NCI-H510A (cell line): Measurements from ENCODE around the gene DUSP2.

ENCODE experiments used
- DNase-seq: peaks from one replicate; lab custom pipeline; 2025; lab: John Stamatoyannopoulos, UW

DUSP2 gene, protein sequence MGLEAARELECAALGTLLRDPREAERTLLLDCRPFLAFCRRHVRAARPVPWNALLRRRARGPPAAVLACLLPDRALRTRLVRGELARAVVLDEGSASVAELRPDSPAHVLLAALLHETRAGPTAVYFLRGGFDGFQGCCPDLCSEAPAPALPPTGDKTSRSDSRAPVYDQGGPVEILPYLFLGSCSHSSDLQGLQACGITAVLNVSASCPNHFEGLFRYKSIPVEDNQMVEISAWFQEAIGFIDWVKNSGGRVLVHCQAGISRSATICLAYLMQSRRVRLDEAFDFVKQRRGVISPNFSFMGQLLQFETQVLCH

GRCh38 chr2:96145036-96145847 is at the start of gene DUSP2:
TSS of gene DUSP2 (minus strand) at chr2:96145440. CDS start at chr2:96145354, 86 bp downstream.
- peak; percentile 48 for DNase-seq

DNA sequence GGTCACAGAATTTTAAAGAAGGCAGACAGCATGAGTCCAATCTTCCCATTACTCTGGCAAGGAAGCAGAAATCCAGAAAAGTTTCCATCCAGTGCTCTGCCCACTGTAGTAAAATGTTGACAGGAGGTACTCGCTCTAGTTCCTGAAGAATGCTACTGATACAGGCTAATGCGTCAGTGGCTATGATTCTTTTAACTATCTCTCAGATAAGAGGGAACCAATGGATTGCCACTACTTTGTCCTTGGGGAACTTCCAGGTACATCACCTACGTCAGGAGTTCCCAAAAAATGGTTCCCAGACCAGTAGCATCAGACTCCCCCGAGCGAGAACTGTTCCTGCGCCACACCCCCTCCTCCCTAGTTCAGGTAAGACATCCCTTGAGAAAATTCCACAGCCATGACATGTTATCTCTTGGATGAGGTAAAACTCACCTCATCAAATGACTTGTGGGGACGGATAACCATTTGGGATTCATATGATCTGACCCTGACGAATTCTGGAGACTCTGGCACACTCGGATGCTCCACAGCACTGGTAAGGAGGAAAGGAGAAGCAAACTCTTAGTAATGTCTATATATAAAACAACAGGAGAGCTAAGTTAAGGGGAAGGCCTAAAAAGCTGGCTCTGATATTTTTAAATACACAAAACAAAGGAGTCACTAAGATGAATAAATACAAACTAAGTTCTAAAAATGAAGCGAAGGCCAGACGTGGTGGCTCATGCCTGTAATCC is 46.9 kb upstream of the DUSP2 start:
- DNase-seq, result no peak

- no peak for DNase-seq
Observed at GRCh38 chr2:96188821-96189526, 43.7 kb upstream of the DUSP2 start.

- DNase-seq, result no peak
Observed at GRCh38 chr2:96186562-96186961, 41.3 kb upstream of the DUSP2 start.

DNA sequence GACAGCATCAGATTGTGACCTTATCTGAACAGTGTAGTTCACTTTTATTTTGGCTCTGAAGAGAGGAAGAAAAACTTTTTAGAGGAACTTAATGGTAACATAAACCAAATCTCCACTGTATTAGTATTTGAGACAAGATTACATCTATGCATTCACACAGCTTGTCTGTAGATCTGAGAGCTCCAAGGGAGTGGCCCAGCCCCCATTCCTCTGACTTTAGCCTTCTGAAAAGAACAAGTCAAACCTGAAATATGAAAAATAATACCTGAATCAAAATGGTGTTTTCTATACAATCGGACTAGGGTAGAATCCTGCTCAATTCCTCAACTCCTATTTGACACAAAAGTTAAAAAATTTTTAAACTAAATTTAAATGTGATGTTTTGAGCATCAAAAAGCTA is 40.3 kb upstream of the DUSP2 start:
- DNase-seq, result no peak

- DNase-seq, result no peak
Observed at GRCh38 chr2:96184989-96185388, 39.7 kb upstream of the DUSP2 start.

GRCh38 chr2:96184188-96184587 is 38.9 kb upstream of the DUSP2 start:
- DNase-seq, result no peak

- no peak for DNase-seq
Observed at GRCh38 chr2:96181529-96181928, 36.3 kb upstream of the DUSP2 start.

- no peak for DNase-seq
Observed at GRCh38 chr2:96180521-96180920, 35.3 kb upstream of the DUSP2 start.

DNA sequence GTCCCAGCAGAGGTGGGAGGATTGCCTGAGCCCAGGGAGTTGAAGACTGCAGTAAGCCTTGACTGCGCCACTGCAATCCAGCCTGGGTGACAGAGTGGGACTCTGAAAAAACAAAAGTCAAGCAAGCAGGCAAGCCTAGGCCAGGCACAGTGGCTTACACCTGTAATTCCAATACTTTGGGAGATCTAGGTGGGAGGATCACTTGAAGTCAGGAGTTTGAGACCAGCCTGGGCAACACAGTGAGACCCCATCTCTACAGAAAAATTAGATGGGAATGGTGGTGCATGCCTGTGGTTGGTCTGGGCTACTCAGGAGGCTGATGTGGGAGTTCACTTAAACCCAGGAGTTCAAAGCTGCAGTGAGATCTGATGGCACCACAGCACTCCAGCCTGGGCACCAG is 34.8 kb upstream of the DUSP2 start:
- no peak for DNase-seq

DNA sequence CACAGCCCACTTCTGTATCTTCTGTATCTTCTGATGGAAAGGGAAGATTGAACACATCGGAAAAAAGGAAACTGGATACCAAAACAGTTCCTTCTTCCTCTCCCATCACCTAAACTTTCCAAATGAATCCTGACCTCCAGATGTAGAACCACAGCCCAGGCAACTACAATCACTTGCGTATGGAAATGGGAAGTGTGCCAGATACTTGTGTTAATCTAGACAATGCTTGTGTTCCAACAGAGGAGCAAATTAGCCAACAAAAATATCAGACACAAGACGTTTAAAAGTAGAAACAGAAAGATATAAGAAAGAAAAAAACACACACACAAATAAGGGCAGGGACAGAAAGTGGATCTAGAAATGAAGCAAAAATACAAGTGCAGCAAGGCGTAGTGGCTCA is 31.4 kb upstream of the DUSP2 start:
- no peak for DNase-seq

DNA sequence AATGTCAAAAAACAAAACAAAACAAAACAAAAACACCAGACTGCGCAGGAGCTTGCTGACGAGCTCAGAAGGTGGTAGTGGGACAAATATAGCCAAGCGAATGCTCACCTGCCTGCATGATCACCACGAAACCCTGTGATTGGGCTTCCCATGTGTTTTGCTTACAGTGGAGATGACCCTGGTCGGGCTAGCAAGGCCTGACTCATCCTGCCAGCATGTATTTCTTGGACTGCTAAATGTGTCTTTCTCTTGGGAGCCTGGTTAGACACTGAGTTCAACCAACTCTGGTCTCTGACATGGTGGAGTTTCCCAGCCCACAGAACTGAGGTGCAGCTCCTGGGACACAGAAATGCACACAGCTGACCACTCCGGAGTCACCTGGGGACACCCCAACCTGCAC is 30.7 kb upstream of the DUSP2 start:
- no peak for DNase-seq

GRCh38 chr2:96174251-96175144 is 29.3 kb upstream of the DUSP2 start:
- DNase-seq, result peak; percentile 42

- no peak for DNase-seq
Observed at GRCh38 chr2:96171831-96172230, 26.6 kb upstream of the DUSP2 start.

DNA sequence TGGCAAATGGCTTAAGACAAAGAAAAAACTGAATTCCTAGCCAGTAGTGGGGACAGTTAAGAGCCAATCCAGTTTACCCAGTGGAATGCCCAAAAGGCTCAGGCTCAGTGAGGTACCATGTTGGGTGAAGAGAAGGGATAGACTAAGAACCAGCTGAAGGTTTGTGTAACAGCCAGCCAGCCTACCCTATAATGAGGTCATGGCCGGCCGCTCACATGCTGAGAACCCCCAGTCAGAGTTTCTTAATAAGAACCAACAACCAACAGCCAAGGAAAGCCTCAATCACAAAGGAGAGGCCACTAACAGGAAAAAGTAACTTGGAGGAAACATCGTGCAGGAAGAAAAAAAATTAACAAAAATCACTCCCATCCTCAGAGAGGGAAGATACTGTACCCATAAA is 25.4 kb upstream of the DUSP2 start:
- no peak for DNase-seq

DNA sequence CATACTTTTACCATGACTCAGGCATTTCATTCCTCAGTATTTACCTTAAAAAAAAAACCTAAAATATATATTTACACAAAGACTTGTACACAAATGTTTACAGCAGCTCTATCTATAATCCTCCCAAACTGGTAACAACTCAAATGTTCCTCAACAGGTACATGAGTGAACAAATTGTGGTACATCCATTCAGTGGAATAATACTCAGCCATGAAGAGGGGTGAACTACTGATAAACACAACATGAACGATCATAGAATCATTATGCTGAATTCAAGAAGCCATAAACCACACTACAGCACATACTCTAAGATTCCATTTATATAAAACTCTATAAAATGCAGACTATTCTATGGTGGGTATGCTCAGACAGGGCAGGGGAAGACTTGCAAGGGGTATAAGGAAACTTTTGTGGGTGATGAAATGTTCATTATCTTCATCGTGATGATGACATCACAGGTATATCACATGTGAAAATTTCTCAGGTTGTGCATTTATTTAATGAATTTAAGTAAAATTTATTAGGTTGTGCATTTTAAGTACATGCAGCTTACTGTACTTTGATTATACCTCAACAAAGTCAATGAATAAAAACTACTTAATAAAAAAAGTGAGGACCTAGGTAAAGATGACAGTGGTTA is 24.7 kb upstream of the DUSP2 start:
- DNase-seq, result no peak

DNA sequence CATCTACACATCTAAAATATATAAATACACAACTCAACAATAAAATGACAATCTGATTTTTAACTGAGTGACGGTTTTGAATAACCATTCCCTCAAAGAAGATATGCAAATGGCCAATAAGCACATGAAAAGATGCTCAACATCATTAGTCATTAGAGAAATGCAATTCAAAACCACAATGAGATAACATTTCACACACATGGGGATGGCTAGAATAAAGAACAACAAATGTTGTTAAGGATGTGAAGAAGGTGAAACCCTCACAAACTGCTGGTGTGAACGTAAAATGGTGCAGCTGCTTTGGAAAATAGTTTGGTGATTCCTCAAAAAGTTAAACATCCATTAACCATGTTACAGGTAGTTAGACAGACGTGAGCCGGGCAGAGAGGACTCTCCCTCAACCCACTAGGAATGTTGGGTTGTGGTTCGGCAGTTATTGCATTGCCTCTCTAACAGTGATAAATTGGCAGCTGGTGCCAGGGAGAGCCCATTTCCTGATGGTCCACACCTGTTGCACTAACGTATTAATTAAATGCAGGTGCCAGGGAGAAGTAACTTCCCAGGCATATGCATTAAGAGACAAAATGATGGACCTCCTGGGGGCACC is 22.3 kb upstream of the DUSP2 start:
- no peak for DNase-seq

- no peak for DNase-seq
Observed at GRCh38 chr2:96164459-96165184, 19.4 kb upstream of the DUSP2 start.

DNA sequence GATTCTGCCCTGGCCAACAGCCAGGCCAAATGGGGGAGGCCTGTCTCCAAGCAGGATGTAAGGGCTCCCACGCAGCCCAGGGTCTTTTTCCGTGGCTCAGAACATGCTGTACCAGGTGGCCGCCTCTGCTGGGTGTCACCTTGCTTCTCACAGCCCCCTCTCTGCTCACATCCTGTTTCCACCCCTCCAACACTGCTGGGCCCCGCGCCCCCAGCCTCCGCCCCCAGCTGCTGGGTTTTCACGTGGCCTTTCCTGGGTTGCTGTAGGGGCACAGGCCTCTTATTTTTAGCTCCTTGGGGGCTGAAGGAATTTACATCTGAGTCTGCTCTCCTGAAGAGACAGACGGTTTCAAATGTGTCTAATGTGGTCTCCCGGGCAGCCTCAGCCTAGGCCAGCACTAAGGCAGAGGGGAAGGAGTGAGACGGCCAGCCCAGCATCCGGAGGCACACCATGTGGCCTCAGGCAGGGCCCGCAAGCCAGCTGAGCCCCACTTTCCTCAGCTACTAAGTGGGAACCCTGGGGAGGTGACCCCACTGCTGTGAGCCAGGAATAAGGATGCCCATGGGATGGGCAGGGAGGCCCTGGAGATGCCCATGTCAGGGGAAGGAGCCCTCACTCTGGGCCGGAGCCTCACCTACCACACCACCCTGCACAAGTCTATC is 18.7 kb upstream of the DUSP2 start:
- DNase-seq, result no peak
